Adipocyte (in vitro differentiated cells): ENCODE measurements around the gene CCDC40.

Experiments used
- DNase-seq: peaks from one replicate; pipeline ENCODE4 v3.0.0-alpha.2; 2015; ENCODE audit warnings: low read depth
- H3K27me3 ChIP-seq: replicated peaks from 2 replicates; pipeline ENCODE4 v1.7.0; 2013; ENCODE audit warnings: mild to moderate bottlenecking, low read length, moderate library complexity; ENCODE audit not compliant: control insufficient read depth, insufficient read depth
- H3K36me3 ChIP-seq: 2 replicates; pipeline ENCODE4 v1.7.0; 2013; ENCODE audit warnings: low read length, mild to moderate bottlenecking, moderate library complexity; ENCODE audit not compliant: control insufficient read depth, insufficient read depth, severe bottlenecking
- H3K4me1 ChIP-seq: 2 replicates; pipeline ENCODE4 v1.7.0; 2013; ENCODE audit warnings: mild to moderate bottlenecking, low read length, moderate library complexity; ENCODE audit not compliant: control insufficient read depth, insufficient read depth
- H3K4me3 ChIP-seq: 2 replicates; pipeline ENCODE4 v1.7.0; 2013; ENCODE audit warnings: mild to moderate bottlenecking, low read length, moderate library complexity
- H3K9ac ChIP-seq: 2 replicates; pipeline ENCODE4 v1.7.0; 2013; ENCODE audit warnings: mild to moderate bottlenecking, low read length, moderate library complexity
- H3K9me3 ChIP-seq: 2 replicates; pipeline ENCODE4 v1.7.0; 2013; ENCODE audit warnings: mild to moderate bottlenecking, low read length, moderate library complexity; ENCODE audit not compliant: control insufficient read depth

Gene CCDC40

DNA sequence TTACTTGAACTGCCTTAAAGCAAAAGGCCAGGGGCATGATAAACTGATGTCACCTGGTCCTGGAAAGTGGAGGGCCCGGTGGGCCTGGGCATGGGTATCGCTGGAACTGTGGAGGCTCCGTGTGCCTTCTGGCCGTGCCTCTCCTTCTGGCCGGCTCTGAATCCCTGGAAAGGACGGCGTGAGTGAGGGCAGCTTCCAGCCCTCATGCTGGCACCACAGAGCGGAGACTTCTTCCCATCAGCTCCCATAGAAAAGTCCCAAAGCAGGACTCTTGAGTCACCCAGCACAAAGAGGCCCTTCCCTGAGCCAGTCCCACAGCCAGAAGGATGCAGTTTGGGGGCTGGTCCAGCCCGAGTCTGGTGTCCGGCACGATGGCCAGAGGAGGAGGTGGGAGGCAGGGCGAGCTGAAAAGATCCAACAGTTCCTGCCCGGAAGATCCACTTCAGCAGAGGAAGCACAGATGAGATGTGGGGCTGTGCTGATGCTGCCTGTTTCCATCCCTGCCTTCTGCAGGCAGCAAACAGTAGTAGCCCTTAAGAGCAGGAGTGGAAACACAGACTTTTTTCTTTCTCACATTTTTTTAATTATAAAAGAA is 72.7 kb downstream of the CCDC40 start:
- Histone ChIP-seq H3K9me3 (no peaks in the 10 kb centered on the region), H3K9ac (no peak overlapping the region), H3K36me3 (no peaks in the 10 kb centered on the region), H3K27me3 (no peaks in the 10 kb centered on the region), H3K4me1 (no peaks in the 10 kb centered on the region), H3K4me3 (no peak overlapping the region)
- no peak for DNase-seq

GRCh38 chr17:80109713-80110446 is 73.4 kb downstream of the CCDC40 start:
- Histone ChIP-seq H3K4me3 (no peak overlapping the region), H3K36me3 (no peaks in the 10 kb centered on the region), H3K9me3 (no peaks in the 10 kb centered on the region)

DNA sequence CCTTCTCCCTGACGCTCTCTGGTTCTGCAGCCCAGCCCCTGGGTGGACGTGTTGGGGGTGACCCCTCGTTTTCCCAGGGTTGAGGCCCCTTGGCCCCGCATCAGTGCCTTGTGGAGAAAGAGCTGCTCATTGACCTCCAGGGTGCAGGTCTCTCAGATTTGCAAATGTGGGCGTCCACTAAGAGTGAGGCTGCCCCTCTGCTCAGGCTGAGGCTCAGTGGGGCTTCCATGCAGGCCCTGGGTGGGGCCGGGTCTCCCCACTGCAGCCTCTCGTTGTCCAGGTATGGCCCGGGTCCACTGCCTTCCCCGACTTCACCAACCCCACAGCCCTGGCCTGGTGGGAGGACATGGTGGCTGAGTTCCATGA is 74.0 kb downstream of the CCDC40 start:
- H3K9ac ChIP-seq = no peak overlapping the region
- H3K36me3 ChIP-seq = no peaks in the 10 kb centered on the region
- H3K9me3 ChIP-seq = no peaks in the 10 kb centered on the region
- H3K4me3 ChIP-seq = no peak overlapping the region
- H3K27me3 ChIP-seq = no peaks in the 10 kb centered on the region
- no peaks in the 10 kb centered on the region for H3K4me1 ChIP-seq
- DNase-seq = no peak

More at GRCh38 chr17:80109713-80110446, 73.4 kb downstream of the CCDC40 start:
- Histone ChIP-seq H3K27me3 (no peaks in the 10 kb centered on the region), H3K4me1 (no peaks in the 10 kb centered on the region), H3K9ac (no peak overlapping the region)
- DNase-seq = no peak

DNA sequence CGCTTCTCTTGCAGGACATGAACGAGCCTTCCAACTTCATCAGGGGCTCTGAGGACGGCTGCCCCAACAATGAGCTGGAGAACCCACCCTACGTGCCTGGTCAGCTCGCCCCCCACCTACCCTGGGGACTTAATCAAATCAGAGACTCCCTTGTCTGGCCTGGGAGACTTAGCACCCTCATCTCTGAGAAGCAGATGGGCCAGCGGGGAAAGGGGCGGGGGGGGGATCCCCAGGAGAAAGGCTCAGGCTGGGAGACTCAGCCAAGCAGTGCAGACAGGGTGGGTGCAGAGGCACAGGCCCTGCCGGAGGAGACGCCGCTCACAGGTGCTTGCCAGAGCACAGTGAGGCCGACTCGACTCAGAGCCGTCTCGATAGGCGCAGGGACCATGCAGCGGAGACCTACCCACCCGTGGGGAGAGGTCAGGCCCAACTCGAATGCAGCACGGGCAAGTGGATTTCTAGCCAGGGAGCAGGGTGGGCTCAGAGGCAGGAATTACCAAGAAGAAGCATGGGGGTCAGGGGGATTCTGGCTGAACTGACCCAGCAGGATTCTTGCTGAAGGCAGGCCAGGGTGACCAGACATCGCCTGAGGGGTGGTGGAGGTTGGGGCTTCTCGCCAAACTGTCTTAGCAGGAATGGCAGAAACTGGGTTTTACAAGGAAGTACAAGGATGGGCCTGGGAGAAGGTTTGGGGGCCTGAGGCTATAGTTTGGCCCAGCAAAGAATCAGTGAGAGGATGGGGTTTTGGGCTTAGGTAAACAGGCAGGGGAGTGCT is 74.7 kb downstream of the CCDC40 start:
- H3K9ac ChIP-seq = no peak overlapping the region
- no peaks in the 10 kb centered on the region for H3K27me3 ChIP-seq
- no peak overlapping the region for H3K4me3 ChIP-seq
- no peaks in the 10 kb centered on the region for H3K9me3 ChIP-seq
- no peaks in the 10 kb centered on the region for H3K4me1 ChIP-seq
- H3K36me3 ChIP-seq = no peaks in the 10 kb centered on the region
- DNase-seq = no peak

DNA sequence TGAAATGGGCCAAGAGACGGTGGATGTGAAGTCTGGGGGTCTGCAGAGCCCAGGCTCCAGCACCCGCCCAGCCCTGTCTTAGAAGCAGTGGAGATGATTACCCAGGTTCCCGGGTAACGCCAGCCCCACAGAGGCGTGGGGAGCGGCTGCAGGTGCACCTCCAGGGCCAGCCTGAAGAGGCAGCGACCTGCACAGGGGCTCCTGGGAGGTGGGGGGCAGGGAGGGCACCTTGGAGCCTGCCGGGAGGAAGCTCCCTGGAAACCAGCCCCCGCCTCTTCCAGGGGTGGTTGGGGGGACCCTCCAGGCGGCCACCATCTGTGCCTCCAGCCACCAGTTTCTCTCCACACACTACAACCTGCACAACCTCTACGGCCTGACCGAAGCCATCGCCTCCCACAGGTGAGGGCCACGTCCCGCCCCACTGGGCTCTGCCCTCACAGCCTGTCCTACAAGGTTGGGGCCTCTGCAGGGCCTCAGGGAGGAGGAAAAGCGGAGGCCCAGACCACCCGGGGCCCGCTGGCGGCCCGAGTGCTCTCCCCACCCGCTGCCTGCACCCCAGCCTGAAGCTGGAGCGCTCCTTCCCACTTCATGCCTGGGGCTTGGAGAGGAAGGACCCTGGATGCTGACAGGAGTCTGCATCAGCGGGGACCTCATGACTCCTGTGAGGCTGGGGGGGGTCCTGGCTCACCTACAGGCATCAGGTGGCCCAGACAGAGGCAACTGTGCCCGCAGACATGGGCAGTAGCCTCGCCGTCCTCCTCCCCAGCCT is 75.4 kb downstream of the CCDC40 start:
- no peaks in the 10 kb centered on the region for H3K27me3 ChIP-seq
- DNase-seq = no peak
- no peak overlapping the region for H3K9ac ChIP-seq
- no peaks in the 10 kb centered on the region for H3K36me3 ChIP-seq
- H3K4me1 ChIP-seq = no peaks in the 10 kb centered on the region
- H3K4me3 ChIP-seq = no peak overlapping the region
- H3K9me3 ChIP-seq = no peaks in the 10 kb centered on the region

DNA sequence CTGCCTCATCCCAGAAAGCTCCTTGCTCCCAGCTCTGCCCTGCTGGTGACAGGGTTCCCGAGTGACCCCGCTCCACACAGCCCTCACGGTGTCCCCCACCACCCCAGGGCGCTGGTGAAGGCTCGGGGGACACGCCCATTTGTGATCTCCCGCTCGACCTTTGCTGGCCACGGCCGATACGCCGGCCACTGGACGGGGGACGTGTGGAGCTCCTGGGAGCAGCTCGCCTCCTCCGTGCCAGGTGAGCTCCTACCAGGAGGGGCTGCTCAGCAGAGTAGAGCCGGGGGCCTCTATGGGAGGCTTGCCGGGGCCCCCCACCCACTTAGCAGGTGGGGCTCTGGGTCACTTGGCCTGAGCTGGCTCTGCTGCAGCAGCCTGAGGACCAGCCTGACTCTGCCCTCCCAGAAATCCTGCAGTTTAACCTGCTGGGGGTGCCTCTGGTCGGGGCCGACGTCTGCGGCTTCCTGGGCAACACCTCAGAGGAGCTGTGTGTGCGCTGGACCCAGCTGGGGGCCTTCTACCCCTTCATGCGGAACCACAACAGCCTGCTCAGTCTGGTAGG is 76.1 kb downstream of the CCDC40 start:
- H3K4me1 ChIP-seq = no peaks in the 10 kb centered on the region
- H3K4me3 ChIP-seq = no peak overlapping the region
- DNase-seq = no peak
- no peaks in the 10 kb centered on the region for H3K9me3 ChIP-seq
- no peak overlapping the region for H3K9ac ChIP-seq
- H3K36me3 ChIP-seq = no peaks in the 10 kb centered on the region
- no peaks in the 10 kb centered on the region for H3K27me3 ChIP-seq

DNA sequence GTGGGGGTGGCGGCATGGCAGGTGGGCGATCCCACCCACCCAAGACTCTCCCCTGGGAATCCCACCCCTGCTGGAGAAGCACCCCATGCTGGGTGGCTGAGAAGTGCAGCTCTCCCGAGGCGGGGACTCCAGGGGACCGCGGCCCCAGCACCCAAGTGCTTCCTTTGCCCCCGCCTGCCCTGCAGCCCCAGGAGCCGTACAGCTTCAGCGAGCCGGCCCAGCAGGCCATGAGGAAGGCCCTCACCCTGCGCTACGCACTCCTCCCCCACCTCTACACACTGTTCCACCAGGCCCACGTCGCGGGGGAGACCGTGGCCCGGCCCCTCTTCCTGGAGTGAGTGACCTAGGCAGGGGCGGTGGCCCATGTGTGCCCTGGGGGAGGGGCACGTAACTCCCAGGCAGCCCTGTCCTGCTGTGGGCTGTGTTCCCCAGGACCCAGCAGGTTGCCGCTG is 76.6 kb downstream of the CCDC40 start:
- Histone ChIP-seq H3K4me3 (no peak overlapping the region), H3K4me1 (no peaks in the 10 kb centered on the region), H3K36me3 (no peaks in the 10 kb centered on the region), H3K9me3 (no peaks in the 10 kb centered on the region), H3K27me3 (no peaks in the 10 kb centered on the region), H3K9ac (no peak overlapping the region)
- DNase-seq = no peak

DNA sequence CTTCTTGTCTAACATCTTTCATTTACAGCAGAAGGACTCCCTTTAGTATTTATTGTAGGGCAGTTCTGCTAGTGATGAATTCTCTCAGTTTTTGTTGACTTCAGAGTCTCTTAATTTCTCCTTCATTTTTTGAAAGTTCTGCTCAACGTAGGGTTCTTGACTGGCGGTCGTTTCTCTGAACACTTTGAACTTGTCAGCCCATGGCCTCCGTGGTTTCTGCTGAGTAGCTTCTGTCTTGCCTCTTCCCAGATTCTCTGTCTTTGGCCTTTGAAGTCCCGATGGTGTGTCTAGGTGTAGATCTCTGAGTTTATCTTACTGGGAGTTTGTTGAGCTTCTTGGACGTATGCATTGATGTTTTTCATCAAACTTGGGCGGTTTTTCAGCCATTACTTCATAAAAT is 78.3 kb downstream of the CCDC40 start:
- peaks cover 6% of the 10 kb centered on the region for H3K36me3 ChIP-seq
- H3K4me1 ChIP-seq = no peaks in the 10 kb centered on the region
- no peak for DNase-seq
- no peak overlapping the region for H3K9ac ChIP-seq
- H3K9me3 ChIP-seq = no peaks in the 10 kb centered on the region
- no peaks in the 10 kb centered on the region for H3K27me3 ChIP-seq
- H3K4me3 ChIP-seq = no peak overlapping the region

DNA sequence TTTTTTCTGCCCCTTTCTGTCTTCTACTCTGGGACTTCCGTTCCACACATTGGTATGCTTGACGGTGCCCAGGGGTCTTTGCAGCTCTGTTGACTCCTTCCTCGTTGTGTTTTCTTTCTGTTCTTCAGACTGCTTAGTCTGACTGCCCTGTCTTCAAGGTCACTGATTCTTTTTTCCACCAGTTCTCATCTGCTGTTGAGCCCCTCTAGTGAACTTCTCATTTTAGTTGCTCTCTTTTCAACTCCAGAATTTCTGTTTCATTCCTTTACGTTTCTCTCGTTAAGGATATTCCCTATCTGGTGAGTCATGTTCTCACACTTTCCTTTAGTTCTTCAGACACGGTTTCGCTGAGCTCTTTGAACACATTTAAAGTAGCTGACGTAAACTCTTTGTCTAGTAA is 78.7 kb downstream of the CCDC40 start:
- H3K4me3 ChIP-seq = no peak overlapping the region
- H3K9ac ChIP-seq = no peak overlapping the region
- H3K9me3 ChIP-seq = no peaks in the 10 kb centered on the region
- DNase-seq = no peak
- no peaks in the 10 kb centered on the region for H3K27me3 ChIP-seq
- peaks cover 6% of the 10 kb centered on the region for H3K36me3 ChIP-seq
- no peaks in the 10 kb centered on the region for H3K4me1 ChIP-seq

- no peaks in the 10 kb centered on the region for H3K4me1 ChIP-seq
- H3K9me3 ChIP-seq = no peaks in the 10 kb centered on the region
- peaks cover 6% of the 10 kb centered on the region for H3K36me3 ChIP-seq
- DNase-seq = no peak
- no peaks in the 10 kb centered on the region for H3K27me3 ChIP-seq
- no peak overlapping the region for H3K9ac ChIP-seq
- H3K4me3 ChIP-seq = no peak overlapping the region
These were observed 80.0 kb downstream of the CCDC40 start for GRCh38 chr17:80116276-80116920.
